Activated T-cell treated with anti-CD3 and anti-CD28 coated beads, Interleukin-2, amount 50 U/mL, for 72 hours (primary cell): ENCODE results near the gene RBM33. TPM values are rescaled to one million over a fixed set of nuclear protein-coding genes. Genes with fewer than 3 reads are reported as not detected.

Experiments used
- ATAC-seq, 2 donors: fragments of 150-1000 bp; cut with Tn5 transposase; replicated peaks in 1 of 2; 2 replicates each; pipeline ENCODE4 v1.10.0; 2021; ENCODE audit warnings: moderate library complexity in 2 of 2, mild to moderate bottlenecking in 1 of 2
- DNase-seq, 2 donors: peaks; one replicate each; pipeline ENCODE4 v3.0.0; 2021 to 2022; ENCODE audit warnings: mixed read lengths in 1 of 2
- H3K27ac Mint-ChIP-seq: one replicate; pipeline ENCODE4 v1.8.0; 2022; ENCODE audit warnings: mild to moderate bottlenecking, moderate library complexity, mixed read lengths
- H3K27me3 Mint-ChIP-seq: one replicate; pipeline ENCODE4 v1.8.0; 2022; ENCODE audit warnings: low read depth, mixed read lengths
- H3K36me3 Mint-ChIP-seq, 2 donors: one replicate each; pipeline ENCODE4 v1.8.0; 2022; ENCODE audit warnings: mixed read lengths in 2 of 2, mild to moderate bottlenecking in 1 of 2; ENCODE audit not compliant: insufficient read depth in 2 of 2
- H3K4me1 Mint-ChIP-seq: one replicate; pipeline ENCODE4 v1.8.0; 2022; ENCODE audit warnings: low read depth, mixed read lengths
- H3K4me3 Mint-ChIP-seq, 2 donors: one replicate each; pipeline ENCODE4 v1.8.0; 2022; ENCODE audit warnings: mild to moderate bottlenecking in 2 of 2, mixed read lengths in 2 of 2, moderate library complexity in 2 of 2
- H3K9me3 Mint-ChIP-seq, 2 donors: one replicate each; pipeline ENCODE4 v1.8.0; 2022; ENCODE audit warnings: mixed read lengths in 2 of 2
- total RNA-seq, 2 donors: library from RNA; stranded (reverse); gene quantifications; one replicate each; pipeline ENCODE4 v1.2.3, GENCODE V29; 2022

The RBM33 gene
- total RNA-seq, 2 donors from 2014 or later = 93.1 to 104 TPM

DNA sequence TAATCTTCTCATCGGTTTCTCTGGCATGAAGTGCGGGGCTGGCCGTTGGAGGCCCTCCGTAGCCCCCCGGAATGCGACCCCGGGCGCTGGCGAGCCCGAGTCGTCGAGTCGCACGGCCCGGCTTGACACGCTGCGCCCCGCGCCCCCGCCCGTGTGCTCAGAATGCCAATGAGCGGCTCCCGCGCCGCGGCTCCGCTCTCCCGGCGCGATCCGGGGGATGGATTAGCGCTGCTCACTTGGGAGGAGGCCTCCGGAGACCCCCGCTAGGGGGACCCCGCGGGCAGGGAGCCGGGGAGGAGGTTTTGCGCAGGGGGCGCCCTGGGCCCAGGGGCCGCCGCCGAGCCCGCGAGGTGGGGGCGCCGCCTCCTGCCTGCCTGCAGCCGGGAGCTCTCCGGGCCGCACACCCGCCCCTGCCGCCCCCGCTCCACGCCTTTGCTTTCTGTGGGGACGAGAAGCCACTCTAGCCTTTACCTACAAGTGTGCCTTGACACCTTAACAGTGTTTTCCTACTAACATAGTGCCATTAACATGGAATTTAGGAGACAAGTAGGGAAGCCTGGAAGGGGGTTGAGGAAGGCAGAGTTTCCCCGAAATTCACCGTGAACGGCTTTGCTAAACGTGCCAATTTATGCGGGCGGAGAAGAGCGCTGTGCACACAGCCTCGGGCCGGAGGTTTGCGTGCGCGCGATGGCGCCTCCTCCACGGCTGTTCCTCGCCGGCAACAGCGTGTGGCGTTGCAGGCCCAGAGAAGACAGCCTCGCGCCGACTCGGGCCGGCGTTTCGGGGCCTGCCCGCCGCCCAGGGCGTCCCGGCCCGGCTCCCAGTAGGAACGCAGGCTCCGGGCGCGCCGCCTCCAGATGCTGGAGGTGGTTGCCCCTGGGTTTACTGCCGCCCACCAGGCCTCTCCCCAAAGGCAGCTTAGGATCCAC is 160.7 kb downstream of the RBM33 start:
- Mint-ChIP-seq H3K4me3 (peak overlapping the region; percentile 71 to 81), H3K4me1 (peaks cover 17% of the 10 kb centered on the region), H3K27me3 (peaks cover 59% of the 10 kb centered on the region), H3K36me3 (no peaks in the 10 kb centered on the region), H3K27ac (no peak overlapping the region), H3K9me3 (no peaks in the 10 kb centered on the region)
- peak; percentile 76 to 83 for DNase-seq
- peak; percentile 81 to 82 for ATAC-seq

- Mint-ChIP-seq H3K27me3 (peaks cover 57% of the 10 kb centered on the region), H3K4me3 (peak overlapping the region in 1 of 2 donors; percentile 63), H3K9me3 (no peaks in the 10 kb centered on the region), H3K27ac (no peak overlapping the region), H3K36me3 (no peaks in the 10 kb centered on the region), H3K4me1 (peaks cover 17% of the 10 kb centered on the region)
- no peak for DNase-seq
- peak; percentile 13 to 16 for ATAC-seq
Measured at GRCh38 chr7:155805826-155806095, 161.3 kb downstream of the RBM33 start.

- ATAC-seq (no peak), DNase-seq (no peak)
- H3K4me3 Mint-ChIP-seq = peak overlapping the region; percentile 53 to 63
- no peak overlapping the region for H3K27ac Mint-ChIP-seq
- H3K9me3 Mint-ChIP-seq = no peaks in the 10 kb centered on the region
- H3K4me1 Mint-ChIP-seq = peaks cover 17% of the 10 kb centered on the region
- peaks cover 57% of the 10 kb centered on the region for H3K27me3 Mint-ChIP-seq
- H3K36me3 Mint-ChIP-seq = no peaks in the 10 kb centered on the region
Measured at GRCh38 chr7:155806096-155806871, 161.8 kb downstream of the RBM33 start.

- no peak for ATAC-seq
- Mint-ChIP-seq H3K9me3 (no peaks in the 10 kb centered on the region), H3K4me3 (no peak overlapping the region), H3K27me3 (peaks cover 59% of the 10 kb centered on the region), H3K36me3 (no peaks in the 10 kb centered on the region), H3K27ac (no peak overlapping the region), H3K4me1 (peaks cover 24% of the 10 kb centered on the region)
- no peak for DNase-seq
Measured at GRCh38 chr7:155807065-155807671, 162.7 kb downstream of the RBM33 start.

GRCh38 chr7:155807789-155808548 is 163.5 kb downstream of the RBM33 start:
- H3K4me1 Mint-ChIP-seq = peaks cover 26% of the 10 kb centered on the region
- peak overlapping the region in 1 of 2 donors; percentile 32 for H3K4me3 Mint-ChIP-seq
- H3K27ac Mint-ChIP-seq = peak overlapping the region; percentile 46
- ATAC-seq (no peak), DNase-seq (no peak)
- H3K27me3 Mint-ChIP-seq = peaks cover 62% of the 10 kb centered on the region
- no peaks in the 10 kb centered on the region for H3K36me3 Mint-ChIP-seq
- H3K9me3 Mint-ChIP-seq = no peaks in the 10 kb centered on the region

DNA sequence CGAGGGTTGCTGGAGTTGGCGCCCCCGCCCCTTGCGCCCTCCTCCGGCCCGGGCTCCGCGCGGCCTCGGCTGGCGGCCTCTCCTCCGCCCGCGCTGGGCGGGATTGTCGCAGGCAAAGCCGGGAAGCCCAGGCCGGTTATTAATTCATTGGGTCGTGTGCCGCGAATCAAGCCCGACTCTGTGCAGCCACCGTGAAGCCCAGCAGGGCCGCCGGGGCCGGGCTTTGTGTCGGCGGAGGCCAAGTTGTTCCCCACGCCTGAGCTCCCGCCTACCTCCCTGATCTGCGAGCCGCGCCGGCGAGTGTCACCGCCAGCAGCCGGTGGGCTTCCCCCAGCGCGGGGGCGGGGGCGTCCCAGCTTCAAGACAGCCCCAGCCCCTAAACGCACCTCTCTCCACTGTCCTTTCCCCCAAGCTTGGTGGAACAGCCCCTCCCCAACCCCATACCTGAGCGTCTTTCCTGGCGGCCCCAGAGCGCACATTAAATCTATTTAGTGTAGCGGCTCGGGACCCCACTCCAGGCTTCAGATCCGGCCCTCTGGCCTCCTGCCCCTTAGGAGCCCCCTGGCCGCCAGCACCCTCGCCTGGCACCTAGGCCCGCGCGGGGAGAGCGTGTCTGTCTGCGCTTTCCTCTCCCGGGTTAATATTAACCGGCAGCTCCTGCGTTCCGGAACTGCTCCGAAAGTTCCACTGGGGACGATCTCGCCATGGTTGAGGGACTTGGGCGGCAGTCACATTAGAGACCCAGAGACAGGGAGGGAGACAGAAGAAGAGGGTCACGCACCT is 164.3 kb downstream of the RBM33 start:
- Mint-ChIP-seq H3K27ac (no peak overlapping the region), H3K4me1 (peaks cover 22% of the 10 kb centered on the region), H3K36me3 (no peaks in the 10 kb centered on the region), H3K9me3 (no peaks in the 10 kb centered on the region), H3K27me3 (peaks cover 64% of the 10 kb centered on the region), H3K4me3 (peak overlapping the region; percentile 8 to 20)
- no peak for DNase-seq
- ATAC-seq = no peak

DNA sequence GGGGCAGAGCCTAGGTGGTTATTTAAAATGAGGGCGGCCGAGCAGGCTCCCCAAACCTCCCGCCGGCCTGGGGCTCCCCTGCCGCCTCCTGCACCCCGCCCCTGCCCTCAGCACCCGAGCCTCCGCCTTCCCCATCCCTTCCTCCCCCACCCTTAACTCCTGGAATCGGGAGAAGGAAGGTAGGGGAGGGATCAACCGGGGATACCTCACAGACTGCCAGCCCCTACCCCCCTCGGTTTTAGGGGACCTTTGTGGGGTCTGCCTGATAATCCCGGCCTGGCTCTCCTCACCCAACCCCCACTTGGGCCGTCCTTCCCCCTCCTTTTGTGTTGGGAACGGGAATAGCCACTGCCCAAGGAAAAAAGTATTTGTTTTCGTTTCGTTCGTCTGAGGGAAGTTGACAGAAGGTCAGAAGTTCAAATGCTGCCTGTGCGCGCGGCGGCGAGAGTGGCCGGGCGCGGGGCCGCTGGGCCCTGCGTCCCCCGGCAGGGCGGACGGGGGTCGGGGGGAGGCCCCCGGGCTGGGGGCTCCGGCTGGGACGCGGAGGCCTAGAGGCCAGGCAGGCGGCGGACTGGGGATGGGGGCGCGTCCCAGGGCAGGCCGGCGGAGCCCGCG is 165.0 kb downstream of the RBM33 start:
- no peak for ATAC-seq
- DNase-seq = no peak
- Mint-ChIP-seq H3K27ac (no peak overlapping the region), H3K9me3 (no peaks in the 10 kb centered on the region), H3K36me3 (no peaks in the 10 kb centered on the region), H3K4me1 (peaks cover 22% of the 10 kb centered on the region), H3K27me3 (peaks cover 70% of the 10 kb centered on the region), H3K4me3 (no peak overlapping the region)

DNA sequence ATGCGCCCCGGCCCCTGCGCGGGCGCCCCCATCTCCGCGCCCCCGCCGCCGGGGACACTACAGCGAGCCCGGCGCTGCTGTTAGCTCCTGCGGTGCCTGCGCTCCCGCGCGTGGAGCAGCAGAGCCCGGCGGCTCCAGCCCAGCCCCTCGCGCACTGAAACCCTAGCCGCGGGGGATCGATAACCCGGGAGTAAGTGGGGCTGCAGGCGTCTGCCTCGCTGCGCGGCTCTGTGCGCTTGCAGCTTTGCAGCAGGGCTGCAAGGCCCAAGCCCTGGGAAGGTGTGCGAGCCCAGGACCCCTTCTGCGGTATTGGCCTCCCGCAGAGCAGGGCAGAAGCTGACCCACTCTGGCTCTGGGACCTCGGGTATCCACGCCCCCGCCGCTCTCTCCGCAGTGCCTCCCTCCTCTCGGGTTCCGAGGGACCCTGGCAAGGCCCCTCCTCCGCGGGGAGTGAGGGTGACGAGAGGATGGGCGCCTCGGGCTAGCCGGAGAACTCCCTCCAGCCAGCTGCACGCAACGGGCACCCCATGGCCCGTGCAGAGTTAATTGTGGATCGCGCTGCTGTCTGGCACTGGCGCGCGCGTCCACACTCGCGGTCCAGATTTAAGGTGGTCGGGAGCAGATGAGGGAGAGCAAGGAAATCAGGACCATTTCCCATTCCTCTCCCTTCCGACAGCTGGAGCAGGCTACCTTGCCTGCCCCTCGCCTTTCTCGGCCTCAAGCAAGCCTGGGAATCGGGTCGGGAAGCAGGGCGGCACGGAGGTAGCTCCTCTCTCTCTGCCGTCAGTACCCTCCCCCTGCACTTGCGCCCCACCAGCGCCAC is 165.7 kb downstream of the RBM33 start:
- Mint-ChIP-seq H3K36me3 (no peaks in the 10 kb centered on the region), H3K4me3 (no peak overlapping the region), H3K27me3 (peaks cover 71% of the 10 kb centered on the region), H3K27ac (no peak overlapping the region), H3K9me3 (no peaks in the 10 kb centered on the region), H3K4me1 (peaks cover 22% of the 10 kb centered on the region)
- DNase-seq (no peak), ATAC-seq (no peak)

GRCh38 chr7:155810770-155811559 is 166.5 kb downstream of the RBM33 start:
- Mint-ChIP-seq H3K9me3 (no peaks in the 10 kb centered on the region), H3K36me3 (no peaks in the 10 kb centered on the region), H3K27me3 (peaks cover 76% of the 10 kb centered on the region), H3K4me1 (peaks cover 28% of the 10 kb centered on the region), H3K27ac (no peak overlapping the region), H3K4me3 (no peak overlapping the region)
- ATAC-seq (no peak), DNase-seq (no peak)

GRCh38 chr7:155811560-155811894 is 167.1 kb downstream of the RBM33 start:
- DNase-seq (no peak), ATAC-seq (no peak)
- H3K9me3 Mint-ChIP-seq = no peaks in the 10 kb centered on the region
- H3K4me1 Mint-ChIP-seq = peaks cover 28% of the 10 kb centered on the region
- peaks cover 72% of the 10 kb centered on the region for H3K27me3 Mint-ChIP-seq
- no peaks in the 10 kb centered on the region for H3K36me3 Mint-ChIP-seq
- H3K4me3 Mint-ChIP-seq = peak overlapping the region; percentile 67 to 77
- H3K27ac Mint-ChIP-seq = no peak overlapping the region
